Measurements from ENCODE around the gene HIF3A. TPM values are rescaled to one million over a fixed set of nuclear protein-coding genes. Genes with fewer than 3 reads are reported as not detected.
A peak's percentile ranks its signal among the peaks of the same experiment; 100 is the strongest.

Gene HIF3A
- total RNA-seq, 1 donor from 2014 or later, result 6.7 TPM

GRCh38 chr19:46298479-46299003, 1.7 kb downstream of the HIF3A start:
- Histone ChIP-seq H2AFZ (replicated peaks) (no peak overlapping the region), H3F3A (ENCODE audit: low read depth) (peaks cover 35% of the 10 kb centered on the region), H4K20me1 (ENCODE audit: low read depth) (no peaks in the 10 kb centered on the region), H3K4me2 (peak overlapping the region; percentile 98), H3K27ac (no peak overlapping the region), H3K27me3 (peaks cover 10% of the 10 kb centered on the region), H3K79me2 (ENCODE audit: low read depth) (peaks cover 20% of the 10 kb centered on the region), H3K9ac (no peak overlapping the region), H3K9me3 (ENCODE audit: low read depth) (no peaks in the 10 kb centered on the region), H3K4me3 (no peak overlapping the region), H3K36me3 (no peaks in the 10 kb centered on the region), H3K4me1 (peaks cover 43% of the 10 kb centered on the region)
- H3K36me3 Mint-ChIP-seq, result no peaks in the 10 kb centered on the region
- peak overlapping the region; percentile 24 for H3K4me3 Mint-ChIP-seq
- H3K4me1 Mint-ChIP-seq, result peaks cover 30% of the 10 kb centered on the region
- no peak overlapping the region for H3K27ac Mint-ChIP-seq
- peaks cover 2% of the 10 kb centered on the region for H3K9me3 Mint-ChIP-seq
- H3K27me3 Mint-ChIP-seq (ENCODE audit: insufficient read depth, low read depth), result peaks cover 5% of the 10 kb centered on the region
- no peak for DNase-seq (ENCODE audit: low spot score)
- TF ChIP-seq EZH2phosphoT487 (IDR thresholded peaks at IDR 0.05), result no peak
- no peak for TF ChIP-seq EZH2 (IDR thresholded peaks at IDR 0.05)
- TF ChIP-seq CTCF (IDR thresholded peaks at IDR 0.05), result no peak

GRCh38 chr19:46299004-46299509, 2.2 kb downstream of the HIF3A start:
- H3K4me1 Mint-ChIP-seq, result peaks cover 32% of the 10 kb centered on the region
- H3K27me3 Mint-ChIP-seq (ENCODE audit: insufficient read depth, low read depth), result peaks cover 5% of the 10 kb centered on the region
- Histone ChIP-seq H3K36me3 (no peaks in the 10 kb centered on the region), H2AFZ (replicated peaks) (no peak overlapping the region), H3K9me3 (ENCODE audit: low read depth) (no peaks in the 10 kb centered on the region), H3K79me2 (ENCODE audit: low read depth) (peaks cover 20% of the 10 kb centered on the region), H3K27me3 (peaks cover 7% of the 10 kb centered on the region), H3K4me1 (peaks cover 45% of the 10 kb centered on the region), H4K20me1 (ENCODE audit: low read depth) (no peaks in the 10 kb centered on the region), H3K27ac (no peak overlapping the region), H3K4me3 (no peak overlapping the region), H3K9ac (no peak overlapping the region), H3K4me2 (peak overlapping the region; percentile 98), H3F3A (ENCODE audit: low read depth) (peaks cover 35% of the 10 kb centered on the region)
- peak overlapping the region; percentile 24 for H3K4me3 Mint-ChIP-seq
- H3K27ac Mint-ChIP-seq, result no peak overlapping the region
- peaks cover 2% of the 10 kb centered on the region for H3K9me3 Mint-ChIP-seq
- TF ChIP-seq CTCF (IDR thresholded peaks at IDR 0.05) (no peak), EZH2 (IDR thresholded peaks at IDR 0.05) (no peak), EZH2phosphoT487 (IDR thresholded peaks at IDR 0.05) (no peak)
- DNase-seq (ENCODE audit: low spot score), result no peak
- no peaks in the 10 kb centered on the region for H3K36me3 Mint-ChIP-seq

DNA sequence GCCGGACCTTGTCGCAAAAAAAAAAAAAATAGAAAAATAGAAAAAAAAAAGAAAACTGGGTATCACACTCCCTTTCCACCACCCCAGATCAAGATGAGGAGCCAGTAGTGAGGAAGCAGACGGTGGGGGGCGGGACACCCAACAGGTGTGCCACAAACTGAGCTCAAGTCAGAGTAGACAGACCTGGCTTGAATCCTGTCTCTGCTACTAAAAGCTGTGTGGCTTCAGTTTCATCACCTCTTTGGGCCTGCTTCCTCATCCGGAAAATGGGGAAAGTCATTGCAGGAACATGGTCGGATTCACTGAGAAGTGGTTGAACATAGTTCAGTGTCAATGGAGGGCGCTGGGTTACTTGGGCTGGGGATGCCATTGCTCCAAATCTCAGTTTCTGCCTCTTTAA, 2.9 kb downstream of the HIF3A start:
- H2AFZ ChIP-seq (replicated peaks), result no peak overlapping the region
- H3K27ac Mint-ChIP-seq, result no peak overlapping the region
- no peak overlapping the region for H3K4me3 Mint-ChIP-seq
- peaks cover 1% of the 10 kb centered on the region for H3K27me3 ChIP-seq
- no peaks in the 10 kb centered on the region for H3K9me3 ChIP-seq (ENCODE audit: low read depth)
- H3K36me3 Mint-ChIP-seq, result peaks cover 6% of the 10 kb centered on the region
- no peak overlapping the region for H3K4me3 ChIP-seq
- H3F3A ChIP-seq (ENCODE audit: low read depth), result peaks cover 32% of the 10 kb centered on the region
- peaks cover 45% of the 10 kb centered on the region for H3K4me1 ChIP-seq
- peaks cover 4% of the 10 kb centered on the region for H3K9me3 Mint-ChIP-seq
- TF ChIP-seq EZH2 (IDR thresholded peaks at IDR 0.05) (no peak), CTCF (IDR thresholded peaks at IDR 0.05) (no peak), EZH2phosphoT487 (IDR thresholded peaks at IDR 0.05) (no peak)
- H3K4me2 ChIP-seq, result peak overlapping the region; percentile 64
- no peak overlapping the region for H3K9ac ChIP-seq
- no peaks in the 10 kb centered on the region for H3K36me3 ChIP-seq
- peaks cover 20% of the 10 kb centered on the region for H3K79me2 ChIP-seq (ENCODE audit: low read depth)
- no peaks in the 10 kb centered on the region for H4K20me1 ChIP-seq (ENCODE audit: low read depth)
- H3K4me1 Mint-ChIP-seq, result peaks cover 38% of the 10 kb centered on the region
- peaks cover 4% of the 10 kb centered on the region for H3K27me3 Mint-ChIP-seq (ENCODE audit: insufficient read depth, low read depth)
- no peak overlapping the region for H3K27ac ChIP-seq
- DNase-seq (ENCODE audit: low spot score), result no peak

All from neural progenitor cell (in vitro differentiated cells).